Measurements from ENCODE around the gene FCER1G.

The FCER1G gene

GRCh38 chr1:161198194-161198896 is 16.8 kb upstream of the FCER1G start:
- Histone ChIP-seq H3K4me1 (ENCODE audit: insufficient read depth, low read length) (peaks cover 56% of the 10 kb centered on the region), H3K27me3 (ENCODE audit: insufficient read depth, low read length) (no peaks in the 10 kb centered on the region), H3K27ac (ENCODE audit: low read depth, low read length) (peak overlapping the region; percentile 72), H3K36me3 (ENCODE audit: insufficient read depth, low read length) (peaks cover 16% of the 10 kb centered on the region), H3K9ac (ENCODE audit: low read depth, low read length) (peak overlapping the region; percentile 42), H3K4me3 (ENCODE audit: low read length) (peak overlapping the region; percentile 51), H3K9me3 (ENCODE audit: insufficient read depth, low read depth, low read length) (no peaks in the 10 kb centered on the region)
- 31% methylated on average over 20 of the region's 20 CpGs for WGBS

DNA sequence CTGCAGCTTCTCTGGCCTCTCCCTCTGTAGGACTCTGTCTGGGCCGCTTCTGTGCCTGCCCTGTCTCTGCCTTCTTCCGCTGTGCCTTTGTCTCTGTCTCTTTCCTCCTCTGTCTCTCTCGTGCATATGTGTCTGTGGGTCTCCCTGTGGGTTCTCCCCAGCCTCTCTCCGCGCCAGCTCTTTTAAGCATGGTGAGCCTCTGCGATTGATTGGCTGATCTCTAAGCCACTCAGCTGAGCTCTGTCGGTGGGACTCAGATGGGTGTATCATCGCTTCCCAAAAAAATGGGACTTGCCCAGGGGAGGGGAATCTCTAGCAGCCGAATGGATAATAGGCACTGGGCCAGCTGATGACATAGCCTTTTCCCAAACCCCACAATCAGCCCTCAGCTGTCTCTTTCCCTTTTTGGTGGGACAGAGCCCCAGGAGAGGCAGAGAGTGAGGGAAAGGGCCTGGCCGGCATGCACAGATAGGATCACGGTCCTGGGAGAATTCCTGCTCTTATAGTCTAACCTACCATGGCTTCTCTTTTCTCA is 16.1 kb upstream of the FCER1G start, which contains the start of gene ADAMTS4:
Gene ADAMTS4 (minus strand): TSS at position 158 of the 535 bp plus-strand sequence. CDS start 427 bp downstream, outside the sequence.
- H3K36me3 ChIP-seq (ENCODE audit: insufficient read depth, low read length): peaks cover 20% of the 10 kb centered on the region
- H3K4me1 ChIP-seq (ENCODE audit: insufficient read depth, low read length): peaks cover 56% of the 10 kb centered on the region

GRCh38 chr1:161199506-161200139 is 15.5 kb upstream of the FCER1G start:
- Histone ChIP-seq H3K27me3 (ENCODE audit: insufficient read depth, low read length) (no peaks in the 10 kb centered on the region), H3K4me1 (ENCODE audit: insufficient read depth, low read length) (peaks cover 56% of the 10 kb centered on the region), H3K27ac (ENCODE audit: low read depth, low read length) (peak overlapping the region; percentile 95; the same call in 1 of the 2 replicates), H3K9ac (ENCODE audit: low read depth, low read length) (peak overlapping the region; percentile 14; the same call in 1 of the 2 replicates), H3K9me3 (ENCODE audit: insufficient read depth, low read depth, low read length) (no peaks in the 10 kb centered on the region), H3K4me3 (ENCODE audit: low read length) (peak overlapping the region; percentile 51), H3K36me3 (ENCODE audit: insufficient read depth, low read length) (peaks cover 24% of the 10 kb centered on the region)
- WGBS: 63% methylated on average over 5 of the region's 5 CpGs

More for the DNA sequence above, 16.1 kb upstream of the FCER1G start, which contains the start of gene ADAMTS4:
- Histone ChIP-seq H3K27me3 (ENCODE audit: insufficient read depth, low read length) (no peaks in the 10 kb centered on the region), H3K9me3 (ENCODE audit: insufficient read depth, low read depth, low read length) (no peaks in the 10 kb centered on the region), H3K27ac (ENCODE audit: low read depth, low read length) (peak within 1 kb of the TSS; percentile 95), H3K9ac (ENCODE audit: low read depth, low read length) (peak within 1 kb of the TSS; percentile 42), H3K4me3 (ENCODE audit: low read length) (peak within 1 kb of the TSS; percentile 51)
- 51% methylated on average over 11 of the region's 11 CpGs for WGBS

- no peaks in the 10 kb centered on the region for H3K9me3 ChIP-seq (ENCODE audit: insufficient read depth, low read depth, low read length)
- WGBS: 54% methylated on average over 3 of the region's 5 CpGs
- peak overlapping the region; percentile 75 for H3K9ac ChIP-seq (ENCODE audit: low read depth, low read length)
- peaks cover 56% of the 10 kb centered on the region for H3K4me1 ChIP-seq (ENCODE audit: insufficient read depth, low read length)
- H3K4me3 ChIP-seq (ENCODE audit: low read length): no peak overlapping the region
- H3K27me3 ChIP-seq (ENCODE audit: insufficient read depth, low read length): no peaks in the 10 kb centered on the region
- H3K27ac ChIP-seq (ENCODE audit: low read depth, low read length): peak overlapping the region; percentile 95
- peaks cover 20% of the 10 kb centered on the region for H3K36me3 ChIP-seq (ENCODE audit: insufficient read depth, low read length)
These were observed 14.6 kb upstream of the FCER1G start for GRCh38 chr1:161200421-161200991.

DNA sequence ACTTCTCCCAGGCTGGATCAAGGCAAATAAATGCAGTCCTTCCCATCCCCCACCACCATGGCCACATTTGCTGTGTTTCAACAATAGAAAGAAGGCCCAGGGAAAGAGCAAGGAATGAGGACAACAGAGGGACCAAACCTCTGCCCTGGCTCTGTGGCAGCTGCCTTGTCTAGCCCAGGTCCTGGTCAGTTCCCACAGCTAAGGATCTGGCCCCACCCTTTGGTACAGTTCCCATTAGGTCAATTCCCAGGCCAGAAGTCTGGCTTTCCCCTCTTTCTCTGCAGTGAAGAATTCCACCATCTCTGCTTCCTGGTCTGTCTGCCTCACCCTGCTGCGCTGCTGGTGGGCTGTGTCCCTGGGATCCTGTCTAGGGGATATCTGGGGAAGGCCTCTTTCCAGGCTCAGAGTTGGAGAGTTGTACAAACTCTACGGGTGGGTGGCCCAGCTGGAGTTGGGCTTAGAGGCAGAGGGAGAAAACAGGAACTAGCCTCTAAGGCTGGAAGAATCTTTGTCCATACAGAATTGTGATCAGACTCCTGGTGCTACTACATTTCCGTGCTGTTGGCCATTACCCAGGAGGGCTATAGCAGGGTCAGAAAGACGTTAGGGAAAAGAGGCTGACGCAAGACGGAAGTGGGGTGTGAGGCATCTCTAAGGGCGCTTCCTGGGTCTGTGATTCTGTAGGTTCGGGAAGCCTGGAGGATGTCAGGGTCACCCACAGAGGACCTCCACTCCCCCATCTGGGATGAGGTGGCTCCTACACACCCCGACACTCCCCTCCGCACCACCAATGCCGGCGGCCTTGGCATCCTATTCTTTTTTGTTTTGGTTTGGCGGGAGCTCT is 13.9 kb upstream of the FCER1G start:
- H3K9ac ChIP-seq (ENCODE audit: low read depth, low read length): peak overlapping the region; percentile 75
- peak overlapping the region; percentile 86 for H3K4me3 ChIP-seq (ENCODE audit: low read length)
- H3K36me3 ChIP-seq (ENCODE audit: insufficient read depth, low read length): peaks cover 25% of the 10 kb centered on the region
- peak overlapping the region; percentile 95 for H3K27ac ChIP-seq (ENCODE audit: low read depth, low read length)
- 82% methylated on average over 13 of the region's 13 CpGs for WGBS
- peaks cover 56% of the 10 kb centered on the region for H3K4me1 ChIP-seq (ENCODE audit: insufficient read depth, low read length)
- no peaks in the 10 kb centered on the region for H3K27me3 ChIP-seq (ENCODE audit: insufficient read depth, low read length)
- H3K9me3 ChIP-seq (ENCODE audit: insufficient read depth, low read depth, low read length): no peaks in the 10 kb centered on the region

- H3K4me3 ChIP-seq (ENCODE audit: low read length): peak within 1 kb of the TSS; percentile 86
- H3K4me1 ChIP-seq (ENCODE audit: insufficient read depth, low read length): peaks cover 47% of the 10 kb centered on the region
- H3K36me3 ChIP-seq (ENCODE audit: insufficient read depth, low read length): peaks cover 34% of the 10 kb centered on the region
- no peaks in the 10 kb centered on the region for H3K27me3 ChIP-seq (ENCODE audit: insufficient read depth, low read length)
- 5% methylated on average over 53 of the region's 53 CpGs for WGBS
- no peaks in the 10 kb centered on the region for H3K9me3 ChIP-seq (ENCODE audit: insufficient read depth, low read depth, low read length)
- H3K27ac ChIP-seq (ENCODE audit: low read depth, low read length): peak within 1 kb of the TSS; percentile 95
- peak within 1 kb of the TSS; percentile 95 for H3K9ac ChIP-seq (ENCODE audit: low read depth, low read length)
These were observed 13.0 kb upstream of the FCER1G start, which contains the start of gene NDUFS2 for GRCh38 chr1:161201836-161202712. NDUFS2 (plus strand) TSS chr1:161202367; CDS start chr1:161202386, 19 bp downstream.

DNA sequence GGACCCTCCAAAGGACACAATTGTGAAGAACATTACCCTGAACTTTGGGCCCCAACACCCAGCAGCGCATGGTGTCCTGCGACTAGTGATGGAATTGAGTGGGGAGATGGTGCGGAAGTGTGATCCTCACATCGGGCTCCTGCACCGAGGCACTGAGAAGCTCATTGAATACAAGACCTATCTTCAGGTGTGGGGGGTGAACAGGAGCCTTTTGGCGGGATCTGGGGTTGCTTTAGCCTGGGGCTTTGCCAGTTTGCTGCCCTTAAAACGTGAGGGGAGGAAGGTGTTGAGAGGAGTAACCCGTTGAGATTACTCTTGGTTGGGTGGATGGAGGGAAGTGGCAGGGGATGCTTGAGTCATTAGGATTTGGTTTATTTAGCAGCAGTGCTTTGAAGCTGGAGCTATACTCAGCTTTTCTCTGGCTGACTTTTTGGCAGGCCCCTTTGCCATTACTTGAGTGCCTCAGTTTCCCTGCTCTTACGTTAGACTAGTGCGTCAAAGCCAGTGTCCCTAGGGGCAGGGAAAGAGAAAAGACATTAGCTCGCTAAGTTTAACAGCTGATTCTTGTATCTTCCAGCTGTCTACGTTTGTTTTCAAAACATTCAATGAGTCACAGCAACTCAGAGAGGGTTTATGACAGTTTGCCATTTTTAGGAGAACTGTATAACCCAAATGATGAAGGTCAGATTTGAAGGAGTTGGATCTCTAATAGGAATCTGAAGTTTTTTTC is 8.5 kb upstream of the FCER1G start:
- Histone ChIP-seq H3K9ac (ENCODE audit: low read depth, low read length) (no peak overlapping the region), H3K4me3 (ENCODE audit: low read length) (no peak overlapping the region), H3K36me3 (ENCODE audit: insufficient read depth, low read length) (peaks cover 73% of the 10 kb centered on the region), H3K4me1 (ENCODE audit: insufficient read depth, low read length) (peaks cover 4% of the 10 kb centered on the region), H3K27ac (ENCODE audit: low read depth, low read length) (no peak overlapping the region), H3K27me3 (ENCODE audit: insufficient read depth, low read length) (no peaks in the 10 kb centered on the region), H3K9me3 (ENCODE audit: insufficient read depth, low read depth, low read length) (no peaks in the 10 kb centered on the region)
- WGBS: 93% methylated on average over 12 of the region's 12 CpGs

- Histone ChIP-seq H3K27ac (ENCODE audit: low read depth, low read length) (no peak overlapping the region), H3K4me3 (ENCODE audit: low read length) (no peak overlapping the region), H3K9me3 (ENCODE audit: insufficient read depth, low read depth, low read length) (no peaks in the 10 kb centered on the region), H3K9ac (ENCODE audit: low read depth, low read length) (no peak overlapping the region), H3K4me1 (ENCODE audit: insufficient read depth, low read length) (no peaks in the 10 kb centered on the region), H3K27me3 (ENCODE audit: insufficient read depth, low read length) (no peaks in the 10 kb centered on the region), H3K36me3 (ENCODE audit: insufficient read depth, low read length) (peaks cover 79% of the 10 kb centered on the region)
- WGBS: 84% methylated on average over 8 of the region's 8 CpGs
These were observed 7.9 kb upstream of the FCER1G start for GRCh38 chr1:161207173-161207572.

GRCh38 chr1:161209790-161210409 is 5.2 kb upstream of the FCER1G start:
- peaks cover 89% of the 10 kb centered on the region for H3K36me3 ChIP-seq (ENCODE audit: insufficient read depth, low read length)
- H3K27me3 ChIP-seq (ENCODE audit: insufficient read depth, low read length): no peaks in the 10 kb centered on the region
- H3K4me1 ChIP-seq (ENCODE audit: insufficient read depth, low read length): no peaks in the 10 kb centered on the region
- 54% methylated on average over 10 of the region's 11 CpGs for WGBS
- H3K9ac ChIP-seq (ENCODE audit: low read depth, low read length): no peak overlapping the region
- H3K4me3 ChIP-seq (ENCODE audit: low read length): no peak overlapping the region
- no peaks in the 10 kb centered on the region for H3K9me3 ChIP-seq (ENCODE audit: insufficient read depth, low read depth, low read length)
- no peak overlapping the region for H3K27ac ChIP-seq (ENCODE audit: low read depth, low read length)
